ENCODE data around the gene FBXL17. TPM values are rescaled to one million over a fixed set of nuclear protein-coding genes. Genes with fewer than 3 reads are reported as not detected.

The FBXL17 gene
- total RNA-seq, 2 donors from 2014 or later, result 24.8 to 58.2 TPM

- no peak for TF ChIP-seq CTCF (IDR thresholded peaks at IDR 0.05)
- H3K9me3 ChIP-seq, result no peaks in the 10 kb centered on the region
- H3K4me3 ChIP-seq, result no peak overlapping the region
- no peak for DNase-seq (ENCODE audit: low spot score)
- no peaks in the 10 kb centered on the region for H3K27me3 ChIP-seq (replicated peaks; ENCODE audit: insufficient read depth)
- H3K36me3 ChIP-seq, result no peaks in the 10 kb centered on the region
- H3K4me1 ChIP-seq (ENCODE audit: control insufficient read depth in 1 of 2, low read depth in 2 of 2), result peaks cover 6 to 14% of the 10 kb centered on the region in 2 donors
- no peak for ATAC-seq (ENCODE audit: insufficient number of reproducible peaks, low FRiP score, low read depth)
- no peak overlapping the region for H3K27ac ChIP-seq
Measured at GRCh38 chr5:107971846-107972245, 410.1 kb downstream of the FBXL17 start.

GRCh38 chr5:107969847-107970246 is 412.1 kb downstream of the FBXL17 start:
- H3K4me1 ChIP-seq (ENCODE audit: control insufficient read depth in 1 of 2, low read depth in 2 of 2), result peaks cover 6 to 14% of the 10 kb centered on the region in 2 donors
- H3K4me3 ChIP-seq, result no peak overlapping the region
- H3K36me3 ChIP-seq, result no peaks in the 10 kb centered on the region
- no peak overlapping the region for H3K27ac ChIP-seq
- ATAC-seq (ENCODE audit: insufficient number of reproducible peaks, low FRiP score, low read depth) (no peak), DNase-seq (ENCODE audit: low spot score) (no peak)
- H3K9me3 ChIP-seq, result no peaks in the 10 kb centered on the region
- TF ChIP-seq CTCF (IDR thresholded peaks at IDR 0.05), result no peak
- no peaks in the 10 kb centered on the region for H3K27me3 ChIP-seq (replicated peaks; ENCODE audit: insufficient read depth)

- Histone ChIP-seq H3K27ac (peak overlapping the region; percentile 27 to 55), H3K4me3 (peak overlapping the region; percentile 18), H3K36me3 (no peaks in the 10 kb centered on the region), H3K4me1 (ENCODE audit: control insufficient read depth in 1 of 2, low read depth in 2 of 2) (peaks cover 6 to 14% of the 10 kb centered on the region in 2 donors), H3K27me3 (replicated peaks; ENCODE audit: insufficient read depth) (no peaks in the 10 kb centered on the region), H3K9me3 (no peaks in the 10 kb centered on the region)
- no peak for TF ChIP-seq CTCF (IDR thresholded peaks at IDR 0.05)
- DNase-seq (ENCODE audit: low spot score) (no peak), ATAC-seq (ENCODE audit: insufficient number of reproducible peaks, low FRiP score, low read depth) (no peak)
Measured at GRCh38 chr5:107968998-107969397, 412.9 kb downstream of the FBXL17 start.

GRCh38 chr5:107968406-107968843 is 413.5 kb downstream of the FBXL17 start:
- DNase-seq (ENCODE audit: low spot score) (no peak), ATAC-seq (ENCODE audit: insufficient number of reproducible peaks, low FRiP score, low read depth) (peak; percentile 68)
- H3K9me3 ChIP-seq, result no peaks in the 10 kb centered on the region
- no peak overlapping the region for H3K4me3 ChIP-seq
- H3K27me3 ChIP-seq (replicated peaks; ENCODE audit: insufficient read depth), result no peaks in the 10 kb centered on the region
- peaks cover 6 to 14% of the 10 kb centered on the region in 2 donors for H3K4me1 ChIP-seq (ENCODE audit: control insufficient read depth in 1 of 2, low read depth in 2 of 2)
- no peak for TF ChIP-seq CTCF (IDR thresholded peaks at IDR 0.05)
- no peaks in the 10 kb centered on the region for H3K36me3 ChIP-seq
- peak overlapping the region in 1 of 2 donors; percentile 55 for H3K27ac ChIP-seq

GRCh38 chr5:107966201-107966600 is 415.7 kb downstream of the FBXL17 start:
- Histone ChIP-seq H3K36me3 (no peaks in the 10 kb centered on the region), H3K9me3 (no peaks in the 10 kb centered on the region), H3K4me1 (ENCODE audit: control insufficient read depth in 1 of 2, low read depth in 2 of 2) (peaks cover 6 to 14% of the 10 kb centered on the region in 2 donors), H3K4me3 (no peak overlapping the region), H3K27me3 (replicated peaks; ENCODE audit: insufficient read depth) (no peaks in the 10 kb centered on the region), H3K27ac (no peak overlapping the region)
- DNase-seq (ENCODE audit: low spot score) (no peak), ATAC-seq (ENCODE audit: insufficient number of reproducible peaks, low FRiP score, low read depth) (no peak)
- TF ChIP-seq CTCF (IDR thresholded peaks at IDR 0.05), result no peak
